Stimulated activated CD8-positive, alpha-beta memory T cell treated with anti-CD3 and anti-CD28 coated beads, Interleukin-7, amount 100 ng/mL, for 48 hours (primary cell): ENCODE measurements around the gene CNNM4.
A peak's percentile ranks its signal among the peaks of the same experiment; 100 is the strongest.

Experiments
- DNase-seq, 2 donors: peaks; one replicate each; pipeline ENCODE4 v3.0.0-alpha.2; 2020; ENCODE audit warnings: low read depth in 1 of 2; ENCODE audit errors: extremely low read depth in 1 of 2

CNNM4 gene

GRCh38 chr2:96809951-96810782, 49.5 kb downstream of the CNNM4 start:
- DNase-seq, result no peak

- DNase-seq, result no peak
These were observed 50.1 kb downstream of the CNNM4 start for GRCh38 chr2:96810783-96811192.

GRCh38 chr2:96811917-96812316, 51.2 kb downstream of the CNNM4 start:
- DNase-seq, result no peak

- no peak for DNase-seq
These were observed 53.0 kb downstream of the CNNM4 start for GRCh38 chr2:96813656-96814055.

GRCh38 chr2:96815326-96816126, 54.8 kb downstream of the CNNM4 start:
- DNase-seq, result no peak

GRCh38 chr2:96816127-96816835, 55.6 kb downstream of the CNNM4 start, which contains the start of gene CNNM3:
Gene CNNM3, plus strand, starts transcription at chr2:96816268. Its CDS starts 10 bp downstream, at chr2:96816278.
- peak; percentile 93 to 95 for DNase-seq

GRCh38 chr2:96816836-96817702, 56.4 kb downstream of the CNNM4 start:
- no peak for DNase-seq

GRCh38 chr2:96817882-96818281, 57.2 kb downstream of the CNNM4 start:
- DNase-seq, result no peak

GRCh38 chr2:96819128-96819875, 58.6 kb downstream of the CNNM4 start:
- DNase-seq, result no peak

GRCh38 chr2:96819876-96820511, 59.3 kb downstream of the CNNM4 start:
- DNase-seq, result no peak

GRCh38 chr2:96821113-96821675, 60.5 kb downstream of the CNNM4 start:
- no peak for DNase-seq

- no peak for DNase-seq
These were observed 62.1 kb downstream of the CNNM4 start for GRCh38 chr2:96822786-96823185.

- DNase-seq, result no peak
These were observed 62.5 kb downstream of the CNNM4 start for GRCh38 chr2:96823198-96823597.

- DNase-seq, result no peak
These were observed 63.6 kb downstream of the CNNM4 start for GRCh38 chr2:96824079-96824870.

GRCh38 chr2:96825057-96825456, 64.4 kb downstream of the CNNM4 start:
- DNase-seq, result no peak

- no peak for DNase-seq
These were observed 66.0 kb downstream of the CNNM4 start for GRCh38 chr2:96826546-96827278.

GRCh38 chr2:96828436-96828835, 67.7 kb downstream of the CNNM4 start:
- DNase-seq, result no peak
